C4-2B (cell line): ENCODE measurements around the gene CCNL2.
A peak's percentile ranks its signal among the peaks of the same experiment; 100 is the strongest.

ENCODE experiments used
- CTCF ChIP-seq: fragments of 450-650 bp; conservative IDR thresholded peaks from 2 replicates; pipeline ENCODE4 v1.5.1; 2017; ENCODE audit warnings: mild to moderate bottlenecking
- ZFX ChIP-seq: fragments of 450-650 bp; IDR thresholded peaks from 2 replicates; pipeline ENCODE4 v1.6.1; 2017

- no peak for TF ChIP-seq CTCF
- TF ChIP-seq ZFX = peak; percentile 42
Observed at GRCh38 chr1:1348420-1349255, 50.5 kb downstream of the CCNL2 start.
